ENCODE data around the gene AADAC.

The AADAC gene

DNA sequence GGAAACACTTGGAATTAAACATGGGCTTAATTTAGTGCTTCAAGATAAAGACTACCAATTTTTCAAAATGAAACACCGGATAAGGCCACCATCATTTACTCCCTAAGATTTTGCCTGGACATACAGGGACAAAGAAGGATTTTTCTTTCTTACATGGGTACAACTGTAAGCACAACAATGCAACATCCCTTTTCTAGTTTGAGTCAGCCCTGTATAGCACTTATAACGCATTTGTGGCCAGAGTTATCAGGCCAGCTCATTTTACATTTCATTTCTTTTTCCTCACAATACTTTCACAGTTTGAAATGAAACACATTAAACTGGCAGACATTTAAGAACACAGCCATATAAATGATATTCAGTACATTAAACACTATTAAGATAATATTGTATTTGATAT, 49.7 kb downstream of the AADAC start:
- no peak for DNase-seq (ENCODE audit: extremely low read depth, low read depth)
- TF ChIP-seq, protein P1, sequence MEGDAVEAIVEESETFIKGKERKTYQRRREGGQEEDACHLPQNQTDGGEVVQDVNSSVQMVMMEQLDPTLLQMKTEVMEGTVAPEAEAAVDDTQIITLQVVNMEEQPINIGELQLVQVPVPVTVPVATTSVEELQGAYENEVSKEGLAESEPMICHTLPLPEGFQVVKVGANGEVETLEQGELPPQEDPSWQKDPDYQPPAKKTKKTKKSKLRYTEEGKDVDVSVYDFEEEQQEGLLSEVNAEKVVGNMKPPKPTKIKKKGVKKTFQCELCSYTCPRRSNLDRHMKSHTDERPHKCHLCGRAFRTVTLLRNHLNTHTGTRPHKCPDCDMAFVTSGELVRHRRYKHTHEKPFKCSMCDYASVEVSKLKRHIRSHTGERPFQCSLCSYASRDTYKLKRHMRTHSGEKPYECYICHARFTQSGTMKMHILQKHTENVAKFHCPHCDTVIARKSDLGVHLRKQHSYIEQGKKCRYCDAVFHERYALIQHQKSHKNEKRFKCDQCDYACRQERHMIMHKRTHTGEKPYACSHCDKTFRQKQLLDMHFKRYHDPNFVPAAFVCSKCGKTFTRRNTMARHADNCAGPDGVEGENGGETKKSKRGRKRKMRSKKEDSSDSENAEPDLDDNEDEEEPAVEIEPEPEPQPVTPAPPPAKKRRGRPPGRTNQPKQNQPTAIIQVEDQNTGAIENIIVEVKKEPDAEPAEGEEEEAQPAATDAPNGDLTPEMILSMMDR (IDR thresholded peaks at IDR 0.05; ENCODE audit: low read depth, low read length, missing control alignments), result no peak
- no peak overlapping the region for H3K4me3 ChIP-seq (replicated peaks; ENCODE audit: low read depth, low read length)

DNA sequence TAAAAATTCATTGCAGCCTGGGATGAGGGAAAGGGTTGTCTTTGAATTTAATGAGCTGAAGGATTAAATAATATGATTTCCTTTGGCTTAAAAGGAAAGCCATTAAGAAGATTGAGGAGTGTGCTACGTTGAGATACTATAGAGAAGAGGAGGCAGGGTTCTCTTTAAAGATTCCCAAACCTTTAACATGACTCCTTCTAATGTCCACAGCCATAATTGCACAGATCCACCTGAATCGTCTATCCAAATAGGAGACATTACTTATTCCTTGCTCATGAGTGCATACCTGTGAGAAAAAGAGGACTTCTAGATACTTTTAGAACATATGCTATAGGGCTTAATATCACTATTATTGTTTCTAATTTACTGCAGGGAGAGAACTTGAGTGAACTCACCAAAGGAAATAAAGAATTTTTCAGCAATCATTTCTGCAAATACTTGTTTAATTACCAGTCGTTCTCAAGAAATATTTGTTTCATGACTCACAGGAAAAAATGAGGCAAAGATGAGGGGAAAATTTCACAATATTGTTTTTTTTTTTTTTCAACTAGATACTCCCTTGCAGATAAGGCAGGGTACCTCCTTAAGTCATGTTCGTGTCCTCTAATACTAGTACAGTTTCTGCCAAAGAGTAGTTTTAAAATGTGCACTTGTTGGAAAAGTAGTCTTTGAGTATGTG, 50.6 kb downstream of the AADAC start:
- H3K4me3 ChIP-seq (replicated peaks; ENCODE audit: low read depth, low read length), result no peak overlapping the region
- TF ChIP-seq, protein P1 (IDR thresholded peaks at IDR 0.05; ENCODE audit: low read depth, low read length, missing control alignments), result no peak
- peak; percentile 45 for DNase-seq (ENCODE audit: extremely low read depth, low read depth)

DNA sequence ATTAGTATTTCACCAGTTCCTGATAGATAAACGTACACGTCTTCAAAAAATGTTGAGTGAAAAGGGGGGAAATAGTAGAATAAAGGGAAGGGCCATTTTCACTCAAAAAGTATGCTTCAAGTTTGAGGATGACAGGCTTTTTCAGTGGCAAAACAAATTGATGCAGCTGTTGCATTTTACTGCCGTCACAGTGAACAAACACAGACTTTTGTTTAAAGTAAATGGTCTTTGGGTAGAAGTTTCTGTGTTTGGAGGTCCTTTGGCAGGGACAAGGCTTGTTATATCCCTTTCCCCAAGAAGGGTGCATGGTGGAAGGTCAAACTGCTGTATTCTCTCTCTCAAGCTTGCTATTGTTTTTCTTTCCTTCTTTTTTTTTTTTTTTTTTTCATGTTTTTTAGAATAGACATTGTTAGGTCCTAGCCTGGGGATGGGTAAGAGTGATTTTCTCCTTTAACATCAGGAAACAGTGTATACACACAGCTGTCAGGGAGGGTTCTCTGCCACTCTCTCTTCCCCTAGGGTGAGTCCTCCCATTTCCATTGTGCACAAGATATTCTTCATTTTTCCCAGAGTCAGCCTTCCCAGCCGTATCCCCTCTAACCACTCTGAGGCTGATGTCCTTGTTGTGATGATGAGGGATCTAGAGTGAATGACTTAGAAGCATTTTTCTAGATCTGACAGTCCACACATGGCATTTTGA, 52.9 kb downstream of the AADAC start:
- no peak overlapping the region for H3K4me3 ChIP-seq (replicated peaks; ENCODE audit: low read depth, low read length)
- TF ChIP-seq, protein P1 (IDR thresholded peaks at IDR 0.05; ENCODE audit: low read depth, low read length, missing control alignments), result no peak
- DNase-seq (ENCODE audit: extremely low read depth, low read depth), result no peak

DNA sequence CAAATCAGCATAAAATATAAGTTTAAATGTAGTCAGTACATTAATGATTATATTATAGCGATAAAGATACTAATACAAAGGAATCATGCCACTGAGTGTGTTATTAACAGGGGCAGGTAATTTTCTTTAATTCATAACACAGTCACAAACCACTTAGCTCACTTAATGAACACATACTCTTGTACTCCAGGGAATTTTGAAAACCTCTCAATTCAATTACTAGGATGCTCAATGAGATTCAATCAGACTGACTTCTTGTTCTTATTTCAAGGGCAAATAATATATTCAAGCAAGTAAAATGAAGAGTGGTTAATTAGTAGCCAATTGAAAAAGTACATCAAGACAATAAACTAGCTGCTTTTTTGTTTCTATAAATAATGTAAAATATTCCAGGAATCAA, 53.8 kb downstream of the AADAC start:
- TF ChIP-seq, protein P1 (IDR thresholded peaks at IDR 0.05; ENCODE audit: low read depth, low read length, missing control alignments), result no peak
- DNase-seq (ENCODE audit: extremely low read depth, low read depth), result no peak

DNA sequence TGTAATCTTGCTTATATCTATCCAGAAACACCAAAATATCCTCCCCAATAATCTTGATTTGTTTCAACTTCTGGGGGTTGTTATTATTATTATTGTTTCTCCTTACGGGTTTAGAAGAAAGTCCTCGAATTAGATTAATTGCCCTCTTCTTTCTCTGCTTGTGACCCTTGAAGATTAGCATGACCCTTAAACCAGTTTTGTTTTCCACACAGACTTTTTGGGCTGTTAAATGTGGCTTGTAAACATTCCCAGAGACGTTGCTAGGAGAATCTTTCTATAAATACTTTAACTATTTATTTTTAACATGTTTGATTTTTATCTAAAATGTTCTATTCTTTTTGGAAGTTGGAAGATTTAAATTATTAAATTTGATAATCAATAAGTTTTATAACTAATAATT, 55.3 kb downstream of the AADAC start:
- no peak overlapping the region for H3K4me3 ChIP-seq (replicated peaks; ENCODE audit: low read depth, low read length)
- TF ChIP-seq, protein P1 (IDR thresholded peaks at IDR 0.05; ENCODE audit: low read depth, low read length, missing control alignments), result no peak
- no peak for DNase-seq (ENCODE audit: extremely low read depth, low read depth)

More for the DNA sequence above, 53.8 kb downstream of the AADAC start:
- no peak overlapping the region for H3K4me3 ChIP-seq (replicated peaks; ENCODE audit: low read depth, low read length)

DNA sequence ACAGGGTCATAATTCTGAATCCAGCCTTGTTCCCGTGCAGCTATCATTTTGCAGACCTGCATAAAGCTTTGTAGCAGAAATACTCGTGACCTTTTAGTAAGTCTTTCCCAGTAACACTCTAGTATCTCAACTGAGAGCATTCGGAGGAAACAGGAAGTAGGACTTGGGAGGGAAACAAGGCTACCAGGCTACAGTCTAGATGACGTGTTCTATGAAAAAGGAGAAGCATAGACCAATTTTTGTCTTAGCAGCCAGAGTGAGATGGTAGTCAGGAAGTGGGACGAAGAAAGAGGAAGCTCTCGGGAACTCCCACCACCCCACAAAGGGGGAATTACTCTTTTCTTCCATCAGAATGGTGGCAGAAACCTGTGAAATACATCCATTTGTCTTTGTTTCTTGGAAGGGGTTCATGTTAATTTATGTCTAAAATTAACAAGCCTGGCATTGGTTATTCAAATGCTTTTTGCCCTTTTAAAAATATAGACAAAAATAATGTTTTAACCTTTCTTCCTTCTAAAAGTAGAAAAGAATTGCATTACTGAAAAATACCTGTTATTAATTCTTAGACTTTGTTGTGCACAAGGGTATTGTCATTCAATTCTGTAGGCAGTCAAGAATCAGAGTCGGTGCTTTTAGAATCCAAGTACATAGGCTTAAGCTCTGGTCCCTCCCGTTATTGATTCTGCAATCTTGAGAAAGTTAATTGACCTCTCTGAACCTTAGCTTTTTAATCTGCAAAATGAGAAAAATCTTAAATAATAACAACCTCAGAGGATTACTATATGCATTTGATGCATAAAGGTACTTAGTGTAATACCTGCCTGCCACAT, 57.9 kb downstream of the AADAC start:
- no peak for DNase-seq (ENCODE audit: extremely low read depth, low read depth)
- TF ChIP-seq, protein P1 (IDR thresholded peaks at IDR 0.05; ENCODE audit: low read depth, low read length, missing control alignments), result no peak

More for the DNA sequence above, 57.9 kb downstream of the AADAC start:
- no peak overlapping the region for H3K4me3 ChIP-seq (replicated peaks; ENCODE audit: low read depth, low read length)

Measured in HFF-Myc (cell line).